Ectodermal cell (in vitro differentiated cells): ENCODE data around the gene TRIM60.
"Not testable (repeated sequence)": the region's sequence is repeated elsewhere in the genome, so short reads cannot be mapped to it uniquely, and the experiment has no call there.

Experiments used
- H3K27ac ChIP-seq: 2 replicates; pipeline ENCODE4 v1.7.0; 2013; ENCODE audit warnings: mild to moderate bottlenecking, low read depth, low read length; ENCODE audit not compliant: insufficient read depth, poor library complexity, severe bottlenecking
- H3K27me3 ChIP-seq: 2 replicates; pipeline ENCODE4 v1.7.0; 2013; ENCODE audit warnings: mild to moderate bottlenecking, low read length; ENCODE audit not compliant: insufficient read depth, control insufficient read depth, poor library complexity, severe bottlenecking
- H3K36me3 ChIP-seq: one replicate; pipeline ENCODE4 v1.7.0; 2013; ENCODE audit warnings: low read length; ENCODE audit not compliant: control insufficient read depth, insufficient read depth
- H3K4me1 ChIP-seq: one replicate; pipeline ENCODE4 v1.7.0; 2013; ENCODE audit warnings: low read length; ENCODE audit not compliant: control insufficient read depth, insufficient read depth
- H3K4me3 ChIP-seq: 2 replicates; pipeline ENCODE4 v1.7.0; 2013; ENCODE audit warnings: low read depth, low read length, control low read depth; ENCODE audit not compliant: insufficient read depth
- H3K9me3 ChIP-seq: 2 replicates; pipeline ENCODE4 v1.7.0; 2013; ENCODE audit warnings: mild to moderate bottlenecking, low read length, moderate library complexity; ENCODE audit not compliant: control insufficient read depth
- WGBS, 2 experiments: methylation state at CpG; one replicate each; pipeline ENCODE4 v1.1.7; 2013; ENCODE audit warnings: missing lambda C conversion rate in 2 of 2; 5-methylcytosine and 5-hydroxymethylcytosine counted together

TRIM60 gene

DNA sequence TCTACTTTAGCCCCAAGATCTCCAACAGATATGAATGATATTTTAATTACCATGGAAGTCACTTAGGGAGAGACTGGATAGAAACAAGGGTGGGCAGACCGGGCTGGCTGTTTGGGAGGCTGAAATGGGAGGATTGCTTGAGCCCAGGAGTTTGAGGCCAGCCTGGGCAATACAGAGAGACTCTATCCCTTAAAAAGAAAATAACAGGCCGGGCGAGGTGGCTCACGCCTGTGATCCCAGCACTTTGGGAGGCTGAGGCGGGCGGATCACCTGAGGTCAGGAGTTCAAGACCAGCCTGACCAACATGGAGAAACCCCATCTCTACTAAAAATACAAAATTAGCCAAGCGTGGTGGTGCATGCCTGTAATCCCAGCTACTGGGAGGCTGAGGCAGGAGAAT is 53.0 kb downstream of the TRIM60 start:
- H3K36me3 ChIP-seq, H3K27me3 ChIP-seq, H3K9me3 ChIP-seq, H3K4me3 ChIP-seq, H3K27ac ChIP-seq, H3K4me1 ChIP-seq: not testable (repeated sequence)
- WGBS, 2 experiments: 90 to 95% methylated on average over 5 to 7 of the region's 7 CpGs

GRCh38 chr4:165085946-165086345 is 54.1 kb downstream of the TRIM60 start:
- 92 to 98% methylated on average over 2 of the region's 2 CpGs for WGBS, 2 experiments
- no peak overlapping the region for H3K4me3 ChIP-seq
- no peak overlapping the region for H3K27ac ChIP-seq
- no peaks in the 10 kb centered on the region for H3K4me1 ChIP-seq
- H3K36me3 ChIP-seq: peaks cover 3% of the 10 kb centered on the region
- no peaks in the 10 kb centered on the region for H3K27me3 ChIP-seq
- H3K9me3 ChIP-seq: no peaks in the 10 kb centered on the region

DNA sequence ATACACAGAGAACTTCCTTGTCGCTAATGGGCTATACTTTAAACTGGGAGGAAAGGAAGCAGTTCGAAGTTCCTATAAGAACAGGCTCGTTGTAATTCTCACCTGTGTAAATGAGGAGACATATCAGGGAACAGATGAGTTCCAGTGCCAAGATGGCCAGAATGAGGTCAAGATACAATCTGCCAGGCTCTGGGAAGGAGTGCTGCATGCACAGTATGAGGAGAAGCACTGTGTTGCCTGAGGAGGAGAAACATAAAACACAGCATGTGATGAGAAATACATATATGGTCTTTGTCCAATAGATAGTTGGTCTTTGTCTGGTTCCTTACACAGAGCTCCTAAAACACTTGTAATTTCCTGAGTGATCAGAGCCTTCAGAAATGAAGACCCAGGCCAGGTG is 56.6 kb downstream of the TRIM60 start:
- H3K36me3 ChIP-seq: peaks cover 3% of the 10 kb centered on the region
- WGBS, 2 experiments: 91 to 95% methylated on average over 3 of the region's 3 CpGs
- H3K27ac ChIP-seq: no peak overlapping the region
- H3K9me3 ChIP-seq: no peaks in the 10 kb centered on the region
- no peaks in the 10 kb centered on the region for H3K27me3 ChIP-seq
- no peaks in the 10 kb centered on the region for H3K4me1 ChIP-seq
- no peak overlapping the region for H3K4me3 ChIP-seq
